ENCODE data around the gene MYMK.

Gene MYMK

DNA sequence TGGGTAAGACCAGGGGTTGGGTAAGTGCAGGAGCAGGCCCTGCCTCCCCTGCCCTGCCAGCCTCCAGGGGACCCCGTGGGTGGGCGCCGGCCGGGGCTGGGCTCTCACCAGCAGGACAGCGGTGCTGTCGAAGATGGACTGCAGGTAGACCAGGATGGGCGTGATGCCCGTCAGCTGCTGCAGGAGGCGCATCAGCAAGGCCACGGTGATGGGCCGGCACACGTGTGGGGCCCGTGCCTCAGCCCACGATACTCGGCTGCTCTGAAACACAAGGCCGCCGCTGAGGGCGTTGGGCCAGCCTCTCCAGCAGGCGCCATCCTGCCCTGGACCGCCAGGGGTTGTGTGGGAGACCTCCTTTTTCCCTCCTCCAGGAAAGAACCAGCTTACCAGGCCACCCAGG, 49.9 kb downstream of the MYMK start:
- no peak overlapping the region for H4K91ac ChIP-seq (ENCODE audit: low read length)
- no peak overlapping the region for H3K18ac ChIP-seq (ENCODE audit: low read depth in 1 of 2, low read length in 2 of 2)
- no peak overlapping the region for H3K4me3 ChIP-seq (ENCODE audit: insufficient read depth in 1 of 2, low read depth in 1 of 2, low read length in 2 of 2)
- no peak overlapping the region for H2AK5ac ChIP-seq (ENCODE audit: low read length, severe bottlenecking)
- no peak overlapping the region for H3K23ac ChIP-seq (ENCODE audit: low read length in 2 of 2)
- no peak overlapping the region for H3K4ac ChIP-seq (ENCODE audit: low read depth in 1 of 2, low read length in 2 of 2)
- H3K79me1 ChIP-seq (replicated peaks; ENCODE audit: low read length, poor library complexity, severe bottlenecking) = peaks cover 31% of the 10 kb centered on the region
- 95% methylated on average over 20 of the region's 20 CpGs for WGBS
- H3K4me2 ChIP-seq (ENCODE audit: low read length, poor library complexity, severe bottlenecking) = no peak overlapping the region
- DNase-seq = no peak
- peaks cover 31% of the 10 kb centered on the region for H3K4me1 ChIP-seq (ENCODE audit: control insufficient read depth, insufficient read depth, low read depth, low read length)
- no peak overlapping the region for H3K27ac ChIP-seq (ENCODE audit: low read length, poor library complexity, severe bottlenecking)
- no peak overlapping the region for H3K9ac ChIP-seq (ENCODE audit: low read length)
- no peak overlapping the region for H3K14ac ChIP-seq (ENCODE audit: low read length in 2 of 2)
- peaks cover 53 to 67% of the 10 kb centered on the region in 2 experiments for H3K36me3 ChIP-seq (ENCODE audit: control insufficient read depth in 1 of 2, insufficient read depth in 2 of 2, low read depth in 1 of 2, low read length in 2 of 2)
- H3K27me3 ChIP-seq (ENCODE audit: control insufficient read depth in 1 of 2, insufficient read depth in 1 of 2, low read length in 2 of 2) = no peaks in the 10 kb centered on the region
- no peak overlapping the region for H2AFZ ChIP-seq (ENCODE audit: low read depth, low read length)
- H4K8ac ChIP-seq (ENCODE audit: low read length) = no peak overlapping the region
- no peak overlapping the region for H2BK12ac ChIP-seq (ENCODE audit: low read length in 2 of 2)
- no peak overlapping the region for H2BK15ac ChIP-seq (ENCODE audit: low read depth, poor library complexity, severe bottlenecking)
- H2BK120ac ChIP-seq (ENCODE audit: low read depth, low read length) = no peak overlapping the region
- H2BK5ac ChIP-seq (ENCODE audit: low read depth, low read length, poor library complexity, severe bottlenecking) = no peak overlapping the region
- no peaks in the 10 kb centered on the region for H3K9me3 ChIP-seq (ENCODE audit: control insufficient read depth, low read length)

GRCh38 chr9:133474215-133474614, 50.5 kb downstream of the MYMK start:
- no peak overlapping the region for H4K91ac ChIP-seq (ENCODE audit: low read length)

GRCh38 chr9:133473743-133474142, 51.0 kb downstream of the MYMK start:
- Histone ChIP-seq H3K23ac (ENCODE audit: low read length in 2 of 2) (no peak overlapping the region), H3K9ac (ENCODE audit: low read length) (no peak overlapping the region), H2BK12ac (ENCODE audit: low read length in 2 of 2) (no peak overlapping the region), H3K27me3 (ENCODE audit: control insufficient read depth in 1 of 2, insufficient read depth in 1 of 2, low read length in 2 of 2) (no peaks in the 10 kb centered on the region), H3K4me3 (ENCODE audit: insufficient read depth in 1 of 2, low read depth in 1 of 2, low read length in 2 of 2) (no peak overlapping the region), H2AK5ac (ENCODE audit: low read length, severe bottlenecking) (no peak overlapping the region), H3K18ac (ENCODE audit: low read depth in 1 of 2, low read length in 2 of 2) (no peak overlapping the region), H2AFZ (ENCODE audit: low read depth, low read length) (no peak overlapping the region), H3K36me3 (ENCODE audit: control insufficient read depth in 1 of 2, insufficient read depth in 2 of 2, low read depth in 1 of 2, low read length in 2 of 2) (peaks cover 53 to 78% of the 10 kb centered on the region in 2 experiments), H3K27ac (ENCODE audit: low read length, poor library complexity, severe bottlenecking) (no peak overlapping the region), H2BK120ac (ENCODE audit: low read depth, low read length) (no peak overlapping the region), H3K9me3 (ENCODE audit: control insufficient read depth, low read length) (no peaks in the 10 kb centered on the region), H2BK15ac (ENCODE audit: low read depth, poor library complexity, severe bottlenecking) (no peak overlapping the region), H3K79me1 (replicated peaks; ENCODE audit: low read length, poor library complexity, severe bottlenecking) (peaks cover 31% of the 10 kb centered on the region), H3K4ac (ENCODE audit: low read depth in 1 of 2, low read length in 2 of 2) (no peak overlapping the region), H2BK5ac (ENCODE audit: low read depth, low read length, poor library complexity, severe bottlenecking) (no peak overlapping the region), H3K4me2 (ENCODE audit: low read length, poor library complexity, severe bottlenecking) (no peak overlapping the region), H4K8ac (ENCODE audit: low read length) (no peak overlapping the region), H3K4me1 (ENCODE audit: control insufficient read depth, insufficient read depth, low read depth, low read length) (peaks cover 27% of the 10 kb centered on the region), H4K91ac (ENCODE audit: low read length) (no peak overlapping the region), H3K14ac (ENCODE audit: low read length in 2 of 2) (no peak overlapping the region)
- 98% methylated on average over 20 of the region's 20 CpGs for WGBS
- no peak for DNase-seq

More at GRCh38 chr9:133474215-133474614, 50.5 kb downstream of the MYMK start:
- no peak overlapping the region for H3K18ac ChIP-seq (ENCODE audit: low read depth in 1 of 2, low read length in 2 of 2)
- H2BK15ac ChIP-seq (ENCODE audit: low read depth, poor library complexity, severe bottlenecking) = no peak overlapping the region
- H3K27me3 ChIP-seq (ENCODE audit: control insufficient read depth in 1 of 2, insufficient read depth in 1 of 2, low read length in 2 of 2) = no peaks in the 10 kb centered on the region
- H3K9me3 ChIP-seq (ENCODE audit: control insufficient read depth, low read length) = no peaks in the 10 kb centered on the region
- H3K27ac ChIP-seq (ENCODE audit: low read length, poor library complexity, severe bottlenecking) = no peak overlapping the region
- no peak overlapping the region for H3K9ac ChIP-seq (ENCODE audit: low read length)
- H3K4me1 ChIP-seq (ENCODE audit: control insufficient read depth, insufficient read depth, low read depth, low read length) = peaks cover 27% of the 10 kb centered on the region
- H2BK120ac ChIP-seq (ENCODE audit: low read depth, low read length) = no peak overlapping the region
- no peak overlapping the region for H3K4me3 ChIP-seq (ENCODE audit: insufficient read depth in 1 of 2, low read depth in 1 of 2, low read length in 2 of 2)
- no peak overlapping the region for H3K4ac ChIP-seq (ENCODE audit: low read depth in 1 of 2, low read length in 2 of 2)
- H2AK5ac ChIP-seq (ENCODE audit: low read length, severe bottlenecking) = no peak overlapping the region
- H4K8ac ChIP-seq (ENCODE audit: low read length) = no peak overlapping the region
- peaks cover 53 to 73% of the 10 kb centered on the region in 2 experiments for H3K36me3 ChIP-seq (ENCODE audit: control insufficient read depth in 1 of 2, insufficient read depth in 2 of 2, low read depth in 1 of 2, low read length in 2 of 2)
- H3K14ac ChIP-seq (ENCODE audit: low read length in 2 of 2) = no peak overlapping the region
- peaks cover 31% of the 10 kb centered on the region for H3K79me1 ChIP-seq (replicated peaks; ENCODE audit: low read length, poor library complexity, severe bottlenecking)
- H3K23ac ChIP-seq (ENCODE audit: low read length in 2 of 2) = no peak overlapping the region
- H2BK12ac ChIP-seq (ENCODE audit: low read length in 2 of 2) = no peak overlapping the region
- H2AFZ ChIP-seq (ENCODE audit: low read depth, low read length) = no peak overlapping the region
- H3K4me2 ChIP-seq (ENCODE audit: low read length, poor library complexity, severe bottlenecking) = no peak overlapping the region
- no peak for DNase-seq
- H2BK5ac ChIP-seq (ENCODE audit: low read depth, low read length, poor library complexity, severe bottlenecking) = no peak overlapping the region
- WGBS = 100% methylated on average over 2 of the region's 5 CpGs

- Histone ChIP-seq H3K27ac (ENCODE audit: low read length, poor library complexity, severe bottlenecking) (no peak overlapping the region), H2BK5ac (ENCODE audit: low read depth, low read length, poor library complexity, severe bottlenecking) (no peak overlapping the region), H3K27me3 (ENCODE audit: control insufficient read depth in 1 of 2, insufficient read depth in 1 of 2, low read length in 2 of 2) (no peaks in the 10 kb centered on the region), H2AFZ (ENCODE audit: low read depth, low read length) (no peak overlapping the region), H3K23ac (ENCODE audit: low read length in 2 of 2) (no peak overlapping the region), H2AK5ac (ENCODE audit: low read length, severe bottlenecking) (no peak overlapping the region), H3K18ac (ENCODE audit: low read depth in 1 of 2, low read length in 2 of 2) (no peak overlapping the region), H2BK15ac (ENCODE audit: low read depth, poor library complexity, severe bottlenecking) (no peak overlapping the region), H3K4me3 (ENCODE audit: insufficient read depth in 1 of 2, low read depth in 1 of 2, low read length in 2 of 2) (no peak overlapping the region), H3K9me3 (ENCODE audit: control insufficient read depth, low read length) (no peaks in the 10 kb centered on the region), H3K14ac (ENCODE audit: low read length in 2 of 2) (no peak overlapping the region), H3K9ac (ENCODE audit: low read length) (no peak overlapping the region), H2BK120ac (ENCODE audit: low read depth, low read length) (no peak overlapping the region), H3K4ac (ENCODE audit: low read depth in 1 of 2, low read length in 2 of 2) (no peak overlapping the region), H4K91ac (ENCODE audit: low read length) (peak overlapping the region; percentile 67), H3K79me1 (replicated peaks; ENCODE audit: low read length, poor library complexity, severe bottlenecking) (peaks cover 28% of the 10 kb centered on the region), H3K4me2 (ENCODE audit: low read length, poor library complexity, severe bottlenecking) (no peak overlapping the region), H3K36me3 (ENCODE audit: control insufficient read depth in 1 of 2, insufficient read depth in 2 of 2, low read depth in 1 of 2, low read length in 2 of 2) (peaks cover 53 to 87% of the 10 kb centered on the region in 2 experiments), H2BK12ac (ENCODE audit: low read length in 2 of 2) (no peak overlapping the region), H4K8ac (ENCODE audit: low read length) (no peak overlapping the region), H3K4me1 (ENCODE audit: control insufficient read depth, insufficient read depth, low read depth, low read length) (peaks cover 19% of the 10 kb centered on the region)
- no peak for DNase-seq
- 95% methylated on average over 19 of the region's 19 CpGs for WGBS
Measured at GRCh38 chr9:133472753-133473378, 51.9 kb downstream of the MYMK start.
